HG03139 (cell line): Measurements from ENCODE around the gene ZNF524.

ENCODE experiments used
- ATAC-seq: cut with Tn5 transposase; IDR thresholded peaks from one replicate; pipeline ENCODE4 v1.9.1; 2021; ENCODE audit not compliant: unreplicated experiment

The ZNF524 gene

DNA sequence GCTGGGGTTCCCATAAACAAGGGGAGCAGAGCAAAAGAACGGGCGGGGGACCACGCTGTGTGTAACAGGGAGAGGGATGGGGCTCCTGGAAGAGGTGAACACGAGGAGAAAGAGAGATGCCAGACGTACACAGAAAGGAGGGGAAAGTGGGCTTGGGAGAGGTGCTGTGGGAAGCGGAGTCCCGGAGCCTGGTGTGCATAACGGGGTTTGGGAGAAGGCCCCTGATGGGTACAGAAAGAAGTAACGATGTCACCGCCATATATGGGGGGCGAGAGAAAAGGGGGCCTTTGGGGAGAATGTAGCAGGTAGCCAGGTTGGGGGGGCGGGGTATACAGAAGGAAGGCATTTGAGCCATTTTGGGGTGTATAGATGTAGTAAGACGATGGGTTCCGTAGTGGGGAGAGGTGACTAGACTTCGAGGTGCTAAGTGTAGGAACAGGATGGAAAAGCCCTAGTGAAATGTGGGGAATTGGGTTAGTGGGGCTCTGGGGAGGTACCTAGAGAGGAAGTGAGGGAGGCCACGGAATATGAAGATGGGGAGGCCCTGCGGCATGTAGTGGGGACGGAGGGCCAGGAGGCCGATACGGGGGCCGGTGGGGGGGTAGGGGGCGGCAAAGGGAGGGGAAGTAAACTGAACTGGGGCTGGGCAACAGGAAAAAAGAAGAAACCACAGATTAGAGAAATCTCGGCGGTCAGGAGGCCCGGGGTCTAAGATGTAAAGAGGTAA is 41.5 kb downstream of the ZNF524 start:
- ATAC-seq, result no peak

DNA sequence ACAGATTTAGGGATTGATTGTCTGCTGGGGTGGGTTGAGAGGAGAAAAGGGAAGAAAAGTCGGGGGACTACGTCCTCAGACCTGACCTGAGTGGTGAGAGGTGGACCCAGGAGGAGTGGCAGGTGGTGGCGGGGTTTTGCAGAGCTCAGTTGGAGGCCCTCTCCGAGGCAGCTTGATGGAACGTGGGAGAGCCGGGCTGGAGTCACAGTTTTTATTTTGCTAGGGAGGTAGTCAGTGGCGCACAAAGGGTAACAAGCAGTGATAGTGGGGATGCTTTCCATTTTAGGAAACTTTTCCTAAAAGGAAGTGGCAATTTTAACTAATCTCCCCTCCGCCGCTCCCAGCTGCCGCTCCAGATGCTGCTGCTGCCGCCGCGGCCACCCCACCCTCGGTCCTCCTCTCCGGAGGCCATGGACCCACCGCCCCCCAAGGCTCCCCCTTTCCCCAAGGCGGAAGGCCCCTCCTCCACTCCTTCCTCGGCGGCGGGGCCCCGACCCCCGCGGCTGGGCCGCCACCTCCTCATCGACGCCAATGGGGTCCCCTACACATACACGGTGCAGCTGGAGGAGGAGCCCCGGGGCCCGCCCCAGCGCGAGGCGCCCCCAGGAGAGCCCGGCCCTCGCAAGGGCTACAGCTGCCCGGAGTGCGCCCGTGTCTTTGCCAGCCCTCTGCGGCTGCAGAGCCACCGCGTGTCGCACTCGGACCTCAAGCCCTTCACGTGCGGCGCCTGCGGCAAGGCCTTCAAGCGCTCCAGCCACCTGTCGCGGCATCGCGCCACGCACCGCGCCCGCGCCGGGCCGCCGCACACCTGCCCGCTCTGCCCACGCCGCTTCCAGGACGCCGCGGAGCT is 42.3 kb downstream of the ZNF524 start:
- ATAC-seq, result no peak

DNA sequence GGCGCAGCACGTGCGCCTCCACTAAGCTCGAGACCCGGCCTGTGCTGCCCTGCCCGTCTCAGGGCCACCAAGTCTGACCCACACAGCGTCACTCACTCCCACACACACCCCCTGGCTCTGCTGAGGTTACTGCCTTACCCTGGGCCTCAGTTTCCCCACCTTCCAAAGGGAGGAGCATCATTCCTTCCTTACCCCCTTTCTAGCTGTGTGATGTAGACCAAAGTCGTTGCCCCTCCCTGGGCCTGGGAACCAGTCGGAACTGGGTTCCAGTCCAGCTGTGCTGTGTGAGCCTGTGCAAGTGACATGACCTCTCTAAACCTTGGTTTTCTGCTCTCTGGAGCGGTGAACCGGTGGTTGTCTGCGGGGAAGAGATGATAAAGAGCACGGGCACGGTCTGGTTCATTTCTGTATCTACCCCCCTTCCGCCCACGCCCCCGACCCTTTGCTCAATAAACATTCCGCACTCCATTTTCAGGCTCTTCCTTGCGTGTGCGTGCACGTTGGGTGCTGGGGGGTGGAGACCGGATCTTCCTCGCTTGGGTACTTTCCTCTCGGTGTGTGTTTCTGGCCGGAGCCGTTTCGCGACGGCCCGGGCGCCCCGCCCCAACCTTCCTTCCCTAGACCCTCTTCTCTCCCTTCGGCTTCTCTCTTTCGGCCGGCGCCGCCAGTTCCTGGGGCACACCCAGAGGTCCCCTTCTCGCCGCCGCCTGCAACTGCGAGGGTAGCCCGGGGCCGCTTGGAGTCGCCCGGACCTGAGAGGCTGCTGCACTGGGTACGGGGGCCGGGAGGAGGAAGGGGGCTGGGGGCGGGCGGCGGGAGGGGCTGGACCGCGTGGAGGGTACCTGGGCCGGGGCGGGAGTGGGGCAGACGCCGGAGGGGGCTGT is 43.2 kb downstream of the ZNF524 start, which contains the start of gene ZNF581:
TSS of gene ZNF581 (plus strand) at position 647 of the 884 bp plus-strand sequence. CDS start 923 bp downstream, outside the sequence.
- ATAC-seq, result peak; percentile 32

DNA sequence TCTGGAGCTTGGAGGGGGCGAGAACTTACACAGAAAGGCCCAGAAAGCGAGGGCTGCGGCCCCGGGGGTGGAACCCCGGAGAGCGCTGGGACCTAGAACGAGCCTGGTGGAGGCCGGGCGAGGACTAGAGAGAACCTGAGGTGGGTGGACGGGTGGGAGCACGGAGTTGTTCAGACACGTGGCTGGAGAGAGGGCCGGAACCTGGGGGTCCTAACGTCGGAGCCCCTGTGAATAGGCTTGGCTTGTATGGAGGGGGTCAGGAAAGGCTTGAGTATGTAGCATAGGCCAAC is 43.7 kb downstream of the ZNF524 start:
- no peak for ATAC-seq

DNA sequence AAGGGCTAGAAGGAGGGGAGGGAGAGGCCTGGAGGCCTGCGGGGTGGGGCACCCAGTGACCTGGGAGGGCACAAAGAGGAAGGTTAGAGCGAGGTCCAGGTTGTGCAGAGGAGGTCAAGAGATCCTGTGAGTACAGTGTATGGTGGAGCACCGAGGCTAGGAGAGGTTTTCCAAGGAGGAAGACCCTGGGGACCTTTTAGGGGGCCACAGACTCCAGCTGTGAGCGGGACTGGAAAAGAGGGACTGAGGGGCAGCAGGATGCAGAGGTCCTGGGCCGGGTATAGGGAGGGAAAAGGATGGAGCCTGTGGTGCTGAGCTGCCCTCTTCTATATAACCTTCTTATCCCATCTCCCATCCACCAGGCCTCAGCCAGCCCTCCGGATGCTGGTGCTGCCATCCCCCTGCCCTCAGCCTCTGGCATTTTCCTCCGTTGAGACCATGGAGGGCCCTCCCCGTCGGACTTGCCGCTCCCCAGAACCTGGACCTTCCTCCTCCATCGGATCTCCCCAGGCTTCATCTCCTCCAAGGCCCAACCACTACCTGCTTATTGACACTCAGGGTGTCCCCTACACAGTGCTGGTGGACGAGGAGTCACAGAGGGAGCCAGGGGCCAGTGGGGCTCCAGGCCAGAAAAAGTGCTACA is 44.2 kb downstream of the ZNF524 start:
- no peak for ATAC-seq

DNA sequence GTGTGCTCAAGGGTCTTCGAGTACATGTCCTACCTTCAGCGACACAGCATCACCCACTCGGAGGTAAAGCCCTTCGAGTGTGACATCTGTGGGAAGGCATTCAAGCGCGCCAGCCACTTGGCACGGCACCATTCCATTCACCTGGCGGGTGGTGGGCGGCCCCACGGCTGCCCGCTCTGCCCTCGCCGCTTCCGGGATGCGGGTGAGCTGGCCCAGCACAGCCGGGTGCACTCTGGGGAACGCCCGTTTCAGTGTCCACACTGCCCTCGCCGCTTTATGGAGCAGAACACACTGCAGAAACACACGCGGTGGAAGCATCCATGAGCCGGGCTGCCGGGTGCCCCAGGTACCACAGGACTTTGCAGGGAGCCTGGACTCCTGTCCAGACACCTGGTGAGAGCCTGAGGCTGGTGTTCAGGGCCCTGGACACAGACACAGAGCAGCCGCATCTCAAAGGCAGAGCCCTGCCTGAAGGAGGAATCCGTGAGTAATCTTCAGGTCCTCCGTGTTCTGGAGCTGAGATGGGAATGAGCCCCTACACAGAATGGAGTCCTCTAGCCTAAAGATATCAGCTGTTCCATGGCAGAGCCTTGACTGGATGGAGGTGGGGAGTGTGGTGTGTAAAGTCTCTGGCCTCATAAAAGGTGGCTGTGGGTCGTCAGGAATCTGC is 44.9 kb downstream of the ZNF524 start:
- ATAC-seq, result no peak

DNA sequence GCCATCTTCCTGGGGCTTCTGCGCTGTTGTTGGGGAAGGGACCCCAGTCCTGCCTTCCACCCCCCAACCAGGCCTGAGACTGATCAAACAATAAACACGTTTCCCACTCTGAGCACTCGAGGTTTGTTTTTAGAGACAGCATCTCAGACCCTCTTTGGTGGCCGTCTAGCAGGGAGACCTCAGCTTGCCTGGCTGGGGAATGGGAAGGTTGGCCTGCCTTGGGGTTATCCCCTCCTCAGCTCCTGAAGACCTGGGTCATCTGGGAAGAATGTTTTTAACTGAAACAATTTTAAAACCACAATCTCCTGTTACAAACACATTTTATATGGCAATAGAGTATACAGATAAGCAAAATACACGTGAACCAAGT is 45.4 kb downstream of the ZNF524 start:
- no peak for ATAC-seq

DNA sequence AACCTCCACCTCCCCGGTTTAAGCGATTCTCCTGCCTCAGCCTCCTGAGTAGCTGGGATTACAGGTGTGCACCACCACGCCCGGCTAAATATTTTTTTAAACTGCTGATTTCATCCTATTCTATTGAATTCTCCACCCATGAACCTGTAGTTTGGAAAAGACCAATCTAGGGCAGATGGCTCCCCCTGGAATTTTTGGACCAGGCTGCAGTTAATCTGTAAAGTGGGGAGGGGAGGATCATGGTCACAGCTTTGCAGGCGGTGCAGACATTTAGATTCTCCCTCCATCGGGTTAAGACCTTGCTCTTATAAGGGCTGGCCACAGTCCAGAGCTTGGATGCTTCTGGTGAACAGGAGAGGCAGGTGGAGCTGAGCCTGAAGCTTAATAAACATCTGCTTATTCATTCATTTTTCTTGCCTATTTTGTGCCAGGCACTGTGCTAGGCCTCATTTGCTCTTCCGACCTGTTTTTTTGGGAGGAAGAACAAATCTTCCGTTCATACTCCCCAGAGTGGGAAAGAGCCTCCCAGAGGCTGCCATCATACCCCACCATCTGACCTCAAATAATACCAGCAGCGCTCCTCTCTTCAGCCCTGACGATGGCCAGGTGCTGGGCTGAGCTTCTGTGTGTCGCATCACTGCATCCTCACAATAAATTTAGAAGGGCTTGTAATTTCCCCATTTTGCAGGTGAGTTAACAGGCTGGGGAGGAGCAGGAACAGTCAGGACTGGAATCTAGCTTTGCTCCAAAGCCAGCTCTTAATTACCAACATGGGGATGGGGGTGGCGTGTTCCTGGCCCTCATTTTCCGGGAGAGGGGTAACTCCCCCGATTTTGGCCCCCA is 47.0 kb downstream of the ZNF524 start:
- ATAC-seq, result no peak

DNA sequence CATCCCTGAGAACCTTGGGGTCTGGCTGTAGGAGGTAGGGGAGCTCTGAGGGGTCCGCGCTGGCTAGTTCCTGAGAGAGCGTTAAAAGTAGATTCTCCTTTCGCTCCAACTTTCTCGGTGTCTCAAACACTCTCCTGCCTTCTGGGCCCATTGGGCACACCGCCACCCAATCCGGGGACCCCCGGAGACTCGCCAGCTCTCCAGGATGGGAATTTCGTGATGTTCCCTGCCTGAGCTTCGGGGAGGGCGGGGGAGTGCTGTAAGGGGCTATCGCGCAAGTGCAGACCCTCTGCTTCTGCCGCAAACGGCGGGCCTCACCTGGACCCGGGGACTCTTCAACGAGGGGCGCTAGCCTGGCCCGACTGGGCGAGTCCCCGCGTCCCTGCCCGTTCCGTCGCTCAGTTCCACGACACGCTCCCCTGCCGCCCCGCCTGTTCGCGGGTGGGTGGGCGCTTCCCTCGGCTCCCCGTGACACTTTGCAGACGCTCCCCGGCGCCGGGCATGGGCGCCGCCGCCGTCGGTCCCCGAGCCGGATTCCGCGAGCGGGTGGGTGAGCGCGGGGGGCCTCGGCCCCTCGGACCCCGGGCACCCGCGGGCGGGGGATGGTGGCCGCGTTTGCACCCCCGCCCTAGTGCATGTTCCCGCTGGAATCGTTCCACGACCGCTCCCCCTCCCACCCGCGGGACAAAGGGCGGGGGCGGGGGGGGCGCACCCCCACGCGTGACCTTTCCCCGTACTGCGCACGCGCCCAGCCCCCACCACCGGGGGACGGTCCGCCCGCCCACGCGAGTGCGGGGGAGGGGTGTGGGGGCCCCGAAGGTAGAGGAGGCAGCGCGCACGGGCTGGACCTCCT is 47.9 kb downstream of the ZNF524 start, which contains the start of gene CCDC106:
TSS of gene CCDC106 (plus strand) at position 481 of the 853 bp plus-strand sequence. CDS start 835 bp downstream, outside the sequence.
- no peak for ATAC-seq

DNA sequence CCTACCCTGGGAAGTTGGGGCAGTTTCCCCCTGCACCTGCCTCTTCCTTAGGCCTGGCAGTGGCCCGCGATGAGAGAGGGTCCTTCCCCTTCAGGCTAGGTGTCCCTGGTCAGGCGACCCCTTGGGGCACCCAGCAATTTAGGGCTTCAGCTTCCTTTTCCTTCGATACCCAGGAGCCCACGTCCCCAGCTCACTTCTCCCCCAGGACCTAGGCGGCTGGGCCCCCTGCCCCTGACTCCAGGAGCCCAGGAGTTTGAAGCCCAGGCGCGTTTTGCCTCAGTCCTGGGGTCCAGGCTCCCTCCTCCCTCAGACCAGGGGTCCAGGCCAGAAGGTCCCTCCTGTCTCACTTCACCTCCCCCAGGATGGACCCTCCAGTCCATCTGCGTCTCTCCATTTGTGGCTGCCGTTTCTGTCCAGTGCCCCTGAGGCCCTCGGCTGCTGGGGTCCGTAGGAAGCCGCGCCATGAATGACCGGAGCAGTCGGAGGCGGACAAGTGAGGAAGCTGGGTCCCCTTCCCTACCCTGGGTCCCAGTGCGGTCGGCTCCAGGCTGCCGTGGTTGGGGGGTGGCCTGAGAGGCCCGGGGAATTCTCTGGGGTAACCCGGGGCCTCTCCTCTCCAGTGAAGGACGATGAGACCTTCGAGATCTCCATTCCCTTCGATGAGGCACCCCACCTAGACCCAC is 48.6 kb downstream of the ZNF524 start:
- ATAC-seq, result no peak

DNA sequence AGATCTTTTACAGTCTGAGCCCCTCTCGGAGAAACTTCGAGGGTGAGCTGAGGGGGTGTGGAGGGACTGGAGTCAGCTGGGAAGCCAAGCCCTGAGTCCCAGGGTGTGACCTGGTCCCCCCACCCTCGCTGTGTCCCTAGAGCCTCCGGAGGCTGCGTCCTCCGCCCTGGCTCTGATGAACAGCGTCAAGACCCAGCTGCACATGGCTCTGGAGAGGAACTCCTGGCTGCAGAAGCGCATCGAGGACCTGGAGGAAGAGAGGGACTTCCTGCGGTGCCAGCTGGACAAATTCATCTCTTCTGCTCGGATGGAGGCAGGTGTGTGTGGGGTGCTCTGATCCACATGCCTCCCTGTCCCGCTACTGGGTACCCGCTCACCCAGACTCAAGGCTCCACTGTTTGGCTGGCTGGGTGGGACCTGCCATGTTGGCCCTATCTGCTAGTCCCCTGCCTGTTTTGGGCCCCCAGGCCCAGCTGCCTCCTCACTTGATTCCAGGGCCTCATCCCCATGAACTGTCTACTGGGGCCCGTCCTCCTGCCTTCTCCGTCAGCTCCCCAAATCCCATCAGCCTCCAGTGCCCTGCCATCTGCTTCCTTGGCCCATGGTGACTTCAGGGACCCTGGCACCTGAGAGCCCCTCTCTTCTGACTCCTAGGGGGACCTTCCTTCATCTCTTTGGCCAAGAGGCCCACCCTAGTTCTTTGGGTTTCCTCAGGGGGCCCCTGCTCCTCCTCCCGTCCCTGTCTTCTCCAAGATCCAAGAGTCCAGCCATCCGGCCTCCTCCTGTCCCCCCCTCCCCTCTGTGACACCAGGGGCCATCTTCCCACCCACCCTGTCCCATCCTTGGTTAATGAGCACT is 49.4 kb downstream of the ZNF524 start:
- no peak for ATAC-seq

DNA sequence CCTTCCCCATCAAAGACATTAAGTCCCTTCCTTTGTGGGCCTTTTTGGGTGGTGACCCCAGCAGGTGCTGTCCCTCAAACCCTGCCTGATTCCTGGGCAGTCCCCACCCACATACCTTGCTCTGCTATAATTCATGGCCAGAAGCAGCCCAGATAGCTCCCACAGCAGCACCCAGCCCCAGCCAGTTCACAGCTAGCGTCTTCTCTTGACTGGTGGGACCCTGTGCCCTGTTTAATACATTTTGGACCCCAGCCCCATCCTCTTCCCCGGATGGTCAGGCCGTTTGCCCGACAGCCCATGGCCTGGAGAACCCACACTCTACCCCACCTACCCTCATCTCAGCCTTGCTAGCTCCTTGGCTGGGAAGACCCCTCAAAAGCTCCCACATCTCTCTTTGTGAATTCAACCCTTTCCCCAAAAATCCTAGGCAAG is 50.1 kb downstream of the ZNF524 start:
- ATAC-seq, result no peak

DNA sequence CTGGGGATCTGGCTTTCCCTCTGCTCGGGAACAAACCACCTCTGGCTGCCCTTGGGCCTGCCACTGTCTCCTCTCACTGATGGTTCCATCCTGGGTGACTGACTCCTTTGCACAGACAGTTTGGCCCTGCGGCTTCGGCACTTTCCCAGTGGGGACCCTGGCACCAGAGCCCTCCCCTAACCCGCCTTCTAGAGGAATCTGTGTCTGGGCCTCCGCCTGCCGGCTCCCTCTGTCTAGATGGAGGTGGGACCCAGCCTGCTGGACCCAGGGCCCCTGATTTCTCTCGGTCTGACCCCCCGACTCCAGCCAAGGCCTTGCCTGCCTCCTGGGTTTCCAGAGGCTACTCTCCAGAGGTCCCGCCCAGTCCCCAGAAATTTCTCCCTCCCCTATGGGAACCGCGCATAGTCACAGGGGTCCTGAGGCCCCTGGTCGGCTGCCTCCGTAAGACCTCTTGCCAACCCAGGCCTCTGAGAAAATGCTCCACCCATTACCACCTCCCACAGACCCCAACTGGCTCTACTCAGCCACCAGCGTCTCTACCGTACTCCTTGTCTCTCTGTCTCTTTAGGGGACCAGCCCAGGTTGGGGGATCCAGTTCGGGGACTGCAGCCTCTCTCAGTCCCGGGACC is 50.6 kb downstream of the ZNF524 start:
- no peak for ATAC-seq

DNA sequence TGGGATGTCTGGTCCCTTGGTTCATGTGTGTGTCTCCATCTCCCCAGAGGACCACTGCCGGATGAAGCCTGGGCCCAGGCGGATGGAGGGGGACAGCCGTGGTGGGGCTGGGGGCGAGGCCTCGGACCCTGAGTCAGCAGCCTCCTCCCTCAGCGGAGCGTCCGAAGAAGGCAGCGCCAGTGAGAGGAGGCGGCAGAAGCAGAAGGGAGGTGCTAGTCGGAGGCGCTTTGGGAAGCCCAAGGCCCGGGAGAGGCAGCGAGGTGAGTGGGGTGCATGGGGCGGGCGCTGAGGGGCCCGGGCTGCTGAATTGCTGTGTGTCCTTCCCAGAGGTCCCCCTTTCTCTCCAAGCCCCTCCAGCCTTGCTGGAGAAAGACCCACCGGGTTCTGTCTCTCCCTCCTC is 51.1 kb downstream of the ZNF524 start:
- ATAC-seq, result no peak

DNA sequence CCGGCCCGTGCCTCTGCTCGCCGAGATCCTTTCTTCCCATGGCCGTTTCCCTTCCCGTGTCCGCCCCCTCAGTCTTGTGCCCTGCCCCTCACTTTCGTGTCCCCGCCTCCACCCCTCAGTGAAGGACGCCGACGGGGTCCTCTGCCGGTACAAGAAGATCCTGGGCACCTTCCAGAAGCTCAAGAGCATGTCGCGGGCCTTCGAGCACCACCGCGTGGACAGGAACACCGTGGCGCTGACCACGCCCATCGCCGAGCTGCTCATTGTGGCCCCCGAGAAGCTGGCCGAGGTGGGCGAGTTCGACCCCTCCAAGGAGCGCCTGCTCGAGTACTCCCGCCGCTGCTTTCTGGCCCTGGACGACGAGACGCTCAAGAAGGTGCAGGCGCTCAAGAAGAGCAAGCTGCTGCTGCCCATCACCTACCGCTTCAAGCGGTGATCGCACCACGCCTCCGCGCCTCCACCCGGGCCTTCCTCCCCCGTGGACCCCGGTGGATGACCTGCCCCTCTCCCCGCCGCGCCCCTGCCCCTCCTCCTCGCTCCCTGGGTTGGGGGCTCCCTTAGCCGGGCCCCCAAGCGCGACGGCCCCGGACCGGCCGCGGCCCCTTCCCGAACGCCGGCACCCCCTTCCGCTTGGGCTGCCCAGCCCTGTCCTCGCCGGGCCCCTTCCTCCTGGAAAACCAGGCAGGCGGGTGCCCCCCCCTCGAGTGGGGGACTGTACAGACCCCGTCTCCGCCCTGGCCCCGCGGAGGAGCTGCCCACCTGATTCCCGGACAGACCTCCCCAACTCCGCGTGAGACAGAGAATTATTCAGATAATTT is 52.4 kb downstream of the ZNF524 start:
- ATAC-seq, result no peak
